ENCODE data around the gene DIAPH2.

The DIAPH2 gene

GRCh38 chrX:97315939-97316338, 631.3 kb downstream of the DIAPH2 start:
- DNase-seq: no peak

- DNase-seq: no peak
Observed at GRCh38 chrX:97320305-97320704, 635.7 kb downstream of the DIAPH2 start.

GRCh38 chrX:97322401-97322800, 637.8 kb downstream of the DIAPH2 start:
- no peak for DNase-seq

- DNase-seq: no peak
Observed at GRCh38 chrX:97326456-97326855, 641.8 kb downstream of the DIAPH2 start.

DNA sequence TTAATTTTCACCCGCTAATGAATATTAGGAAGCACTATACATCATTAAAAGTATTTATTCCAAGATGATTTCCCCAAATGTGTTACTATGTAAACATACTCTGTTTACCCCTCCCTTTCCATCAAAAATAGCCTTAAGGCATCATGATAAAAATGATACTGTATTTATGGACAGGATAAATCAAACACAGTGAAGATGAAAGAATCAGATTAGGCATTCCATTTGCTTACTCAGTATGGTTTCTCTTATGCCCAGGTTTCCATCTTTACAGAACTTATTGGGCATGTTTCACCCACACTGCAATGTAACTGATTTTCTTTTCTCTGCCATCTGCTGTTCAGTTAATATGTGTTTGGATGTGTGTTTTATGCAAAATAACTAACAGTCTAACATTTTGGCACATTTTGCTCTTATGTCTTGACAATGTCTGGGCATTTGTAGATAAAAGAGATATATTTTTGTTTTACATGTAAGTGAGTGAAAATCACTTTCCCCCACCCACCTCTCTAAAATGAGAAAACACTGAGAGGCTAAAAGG, 644.3 kb downstream of the DIAPH2 start:
- no peak for DNase-seq

- no peak for DNase-seq
Observed at GRCh38 chrX:97330151-97330550, 645.5 kb downstream of the DIAPH2 start.

GRCh38 chrX:97332963-97333362, 648.3 kb downstream of the DIAPH2 start:
- no peak for DNase-seq

GRCh38 chrX:97334850-97335249, 650.2 kb downstream of the DIAPH2 start:
- no peak for DNase-seq

- DNase-seq: no peak
Observed at GRCh38 chrX:97344724-97345123, 660.1 kb downstream of the DIAPH2 start.

- no peak for DNase-seq
Observed at GRCh38 chrX:97358941-97359340, 674.3 kb downstream of the DIAPH2 start.

GRCh38 chrX:97363843-97364242, 679.2 kb downstream of the DIAPH2 start:
- DNase-seq: no peak

DNA sequence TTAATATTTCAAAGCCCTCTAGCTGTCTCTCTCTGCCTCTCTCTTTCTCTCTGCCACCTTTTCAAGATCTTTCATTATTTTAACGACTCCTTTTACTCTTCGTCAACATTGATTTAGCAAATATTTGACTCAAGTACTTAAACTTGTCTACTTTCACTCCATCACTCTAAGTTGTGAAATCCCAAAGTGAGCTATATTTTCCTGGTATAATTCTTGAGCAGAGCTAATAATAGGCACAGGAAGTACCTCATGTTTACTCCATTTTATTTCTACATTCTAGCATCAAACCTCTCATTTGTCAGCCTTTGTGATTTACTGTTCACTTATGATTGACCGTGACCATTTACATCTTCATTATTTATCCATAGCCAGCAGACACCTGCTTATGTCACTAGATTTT, 681.6 kb downstream of the DIAPH2 start:
- DNase-seq: no peak

- DNase-seq: no peak
Observed at GRCh38 chrX:97367125-97367524, 682.5 kb downstream of the DIAPH2 start.

DNA sequence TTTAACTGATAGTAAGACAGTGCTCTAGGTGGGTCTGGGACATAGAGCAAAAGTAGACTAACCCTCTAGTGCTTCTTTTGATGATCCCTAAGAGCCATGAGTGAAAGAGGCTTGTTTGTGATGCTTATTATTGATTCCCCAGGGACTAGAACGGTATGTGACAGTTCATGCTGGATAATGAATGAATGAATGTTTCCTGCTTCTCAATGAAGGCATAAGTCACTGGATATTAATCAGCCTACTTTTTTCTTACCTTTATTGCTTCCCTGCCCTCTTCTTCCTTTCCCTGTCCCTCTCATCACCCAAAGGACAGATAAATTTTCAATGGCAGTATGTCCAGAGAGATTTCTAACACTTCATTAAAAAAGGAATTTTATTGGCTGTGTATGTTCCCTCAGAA, 685.3 kb downstream of the DIAPH2 start:
- no peak for DNase-seq

- no peak for DNase-seq
Observed at GRCh38 chrX:97372001-97372766, 687.5 kb downstream of the DIAPH2 start.

GRCh38 chrX:97374266-97374665, 689.6 kb downstream of the DIAPH2 start:
- no peak for DNase-seq

DNA sequence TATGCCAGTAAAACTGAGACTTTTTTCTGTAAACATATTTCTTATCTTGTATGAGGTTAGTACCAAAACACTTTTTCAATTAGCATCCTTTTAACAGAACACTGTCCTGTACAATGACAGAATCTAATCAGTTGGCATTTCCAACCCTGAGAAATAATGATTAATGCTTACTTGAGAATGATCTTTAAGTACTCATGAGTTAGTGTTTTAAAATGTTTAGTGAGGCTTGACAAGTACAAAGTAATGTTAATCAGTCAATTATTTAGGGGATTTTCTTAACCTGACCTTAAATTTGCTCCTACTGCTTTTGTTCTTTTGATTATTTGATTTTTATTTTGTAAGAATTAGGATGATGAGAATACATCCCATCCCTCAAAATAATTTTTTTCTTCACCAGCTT, 695.6 kb downstream of the DIAPH2 start:
- no peak for DNase-seq

DNA sequence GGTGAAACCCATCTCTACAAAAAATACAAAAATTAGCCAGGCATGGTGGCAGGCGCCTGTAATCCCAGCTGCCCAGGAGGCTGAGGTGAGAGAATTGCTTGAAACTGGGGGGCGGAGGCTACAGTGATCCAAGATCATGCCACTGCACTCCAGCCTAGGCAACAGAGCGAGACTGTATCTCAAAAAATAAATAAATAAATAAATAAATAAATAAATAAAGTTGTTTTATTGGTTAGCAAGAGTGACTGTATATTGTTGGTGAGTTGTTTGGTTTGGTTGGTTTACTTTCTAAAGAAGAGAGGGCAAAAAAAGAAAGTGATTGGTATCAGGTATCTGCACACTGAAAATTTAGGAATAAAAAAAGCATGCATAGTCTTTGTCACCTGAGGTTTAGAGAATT, 700.0 kb downstream of the DIAPH2 start:
- no peak for DNase-seq

GRCh38 chrX:97387004-97387403, 702.4 kb downstream of the DIAPH2 start:
- no peak for DNase-seq

DNA sequence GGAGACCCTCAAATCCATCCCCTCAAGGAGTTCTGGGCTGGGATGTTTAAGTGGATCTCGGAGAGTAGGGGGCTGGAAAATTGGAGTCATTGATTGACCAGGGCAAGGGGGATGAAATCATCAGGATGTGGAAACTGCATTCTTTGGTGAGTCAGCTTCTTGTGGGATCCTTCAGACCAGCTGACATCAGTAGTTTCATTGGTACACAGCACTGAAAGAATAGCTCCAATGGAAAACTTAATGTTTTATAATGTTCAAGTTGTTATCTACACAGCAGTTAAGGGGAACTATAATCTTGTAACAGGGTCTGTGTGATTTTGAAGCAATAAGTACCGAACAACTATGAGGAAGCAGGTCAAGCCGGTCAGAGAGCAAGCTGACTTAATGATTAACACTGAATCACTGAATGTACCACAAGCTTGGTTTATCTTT, 705.1 kb downstream of the DIAPH2 start:
- no peak for DNase-seq

- no peak for DNase-seq
Observed at GRCh38 chrX:97397371-97397770, 712.7 kb downstream of the DIAPH2 start.

GRCh38 chrX:97398030-97398551, 713.4 kb downstream of the DIAPH2 start:
- DNase-seq: no peak

GRCh38 chrX:97399400-97399799, 714.8 kb downstream of the DIAPH2 start:
- no peak for DNase-seq

- DNase-seq: no peak
Observed at GRCh38 chrX:97400492-97400891, 715.9 kb downstream of the DIAPH2 start.

DNA sequence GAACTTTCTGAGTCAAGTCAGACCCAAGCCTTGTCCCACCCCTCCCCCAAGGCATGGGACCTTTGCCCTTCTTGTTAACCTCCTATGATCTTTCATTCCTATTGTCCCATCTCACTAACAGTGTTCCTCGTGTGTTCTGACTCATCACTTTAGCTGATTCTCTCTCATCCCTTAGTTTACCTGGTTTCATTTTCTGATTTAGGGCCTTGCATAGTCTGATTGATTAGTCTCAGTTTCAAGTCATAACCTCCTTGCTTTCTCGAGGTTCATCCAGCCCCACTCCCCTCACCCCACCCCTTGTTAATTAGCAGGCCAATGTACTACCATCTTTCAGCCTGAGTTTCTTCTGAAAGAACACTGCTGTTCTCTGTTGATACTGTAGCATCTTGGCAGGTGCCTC, 716.5 kb downstream of the DIAPH2 start:
- DNase-seq: no peak
